H9 (cell line): ENCODE measurements around the gene PRUNE2. TPM values are rescaled to one million over a fixed set of nuclear protein-coding genes. Genes with fewer than 3 reads are reported as not detected.
A peak's percentile ranks its signal among the peaks of the same experiment; 100 is the strongest.

Experiments used
- DNase-seq: peaks from one replicate; pipeline ENCODE4 v3.0.0-alpha.2; 2017
- H2AFZ ChIP-seq: one replicate; pipeline ENCODE4 v1.6.1; 2013; ENCODE audit warnings: mild to moderate bottlenecking, low read length, control low read depth, moderate library complexity
- H2AK5ac ChIP-seq: 2 replicates; pipeline ENCODE4 v1.6.1; 2013; ENCODE audit warnings: low read length, control low read depth, mixed read lengths; ENCODE audit not compliant: insufficient read length
- H2BK120ac ChIP-seq: one replicate; pipeline ENCODE4 v1.6.1; 2013; ENCODE audit warnings: low read depth, mild to moderate bottlenecking, low read length, control low read depth, inconsistent platforms; ENCODE audit not compliant: poor library complexity, severe bottlenecking
- H2BK12ac ChIP-seq: 2 replicates; pipeline ENCODE4 v1.6.1; 2013; ENCODE audit warnings: low read length, control low read depth, mixed read lengths, low read depth; ENCODE audit not compliant: insufficient read length
- H2BK15ac ChIP-seq: 2 replicates; pipeline ENCODE4 v1.6.1; 2013; ENCODE audit warnings: low read depth, low read length, control low read depth
- H2BK20ac ChIP-seq: one replicate; pipeline ENCODE4 v1.6.1; 2013; ENCODE audit warnings: low read depth, mild to moderate bottlenecking, low read length, control low read depth, inconsistent platforms; ENCODE audit not compliant: poor library complexity, severe bottlenecking
- H2BK5ac ChIP-seq: 2 replicates; pipeline ENCODE4 v1.6.1; 2013; ENCODE audit warnings: low read length, control low read depth, mixed read lengths; ENCODE audit not compliant: insufficient read length
- H3K14ac ChIP-seq: 2 replicates; pipeline ENCODE4 v1.6.1; 2013; ENCODE audit warnings: low read length, control low read depth; ENCODE audit not compliant: insufficient read depth
- H3K18ac ChIP-seq: 2 replicates; pipeline ENCODE4 v1.6.1; 2013; ENCODE audit warnings: low read depth, mild to moderate bottlenecking, mixed read lengths, low read length, control low read depth; ENCODE audit not compliant: insufficient read length
- H3K23ac ChIP-seq: 2 replicates; pipeline ENCODE4 v1.6.1; 2013; ENCODE audit warnings: low read length, control low read depth, mixed read lengths, low read depth; ENCODE audit not compliant: insufficient read length
- H3K23me2 ChIP-seq: 2 replicates; pipeline ENCODE4 v1.6.1; 2013; ENCODE audit warnings: low read depth, mild to moderate bottlenecking, mixed read lengths, low read length, control low read depth; ENCODE audit not compliant: insufficient read length, poor library complexity, severe bottlenecking
- H3K27ac ChIP-seq: 2 replicates; pipeline ENCODE4 v1.5.1; 2013; ENCODE audit warnings: low read length, control low read depth, mixed read lengths, low read depth; ENCODE audit not compliant: insufficient read length
- H3K27me3 ChIP-seq: 2 replicates; pipeline ENCODE4 v1.6.1; 2013; ENCODE audit warnings: low read length, control low read depth, inconsistent platforms; ENCODE audit not compliant: insufficient read depth
- H3K4ac ChIP-seq: 2 replicates; pipeline ENCODE4 v1.6.1; 2013; ENCODE audit warnings: low read depth, mild to moderate bottlenecking, control low read depth, inconsistent platforms, low read length, moderate library complexity
- H3K4me1 ChIP-seq: 2 replicates; pipeline ENCODE4 v1.6.1; 2013; ENCODE audit warnings: low read length, control low read depth, inconsistent platforms; ENCODE audit not compliant: insufficient read depth
- H3K4me2 ChIP-seq: 2 replicates; pipeline ENCODE4 v1.6.1; 2013; ENCODE audit warnings: low read length, control low read depth, mixed read lengths; ENCODE audit not compliant: insufficient read length, insufficient read depth
- H3K56ac ChIP-seq: 2 replicates; pipeline ENCODE4 v1.6.1; 2013; ENCODE audit warnings: low read depth, mild to moderate bottlenecking, mixed read lengths, low read length, control low read depth; ENCODE audit not compliant: insufficient read length
- H3K79me1 ChIP-seq: 2 replicates; pipeline ENCODE4 v1.6.1; 2013; ENCODE audit warnings: low read depth, mild to moderate bottlenecking, moderate library complexity, low read length, control low read depth, inconsistent platforms; ENCODE audit not compliant: insufficient read depth, poor library complexity, severe bottlenecking
- H3K79me2 ChIP-seq: 2 replicates; pipeline ENCODE4 v1.6.1; 2013; ENCODE audit warnings: low read length, control low read depth, inconsistent platforms; ENCODE audit not compliant: insufficient read depth
- H3K9ac ChIP-seq: 2 replicates; pipeline ENCODE4 v1.6.1; 2013; ENCODE audit warnings: low read length, control low read depth, mixed read lengths; ENCODE audit not compliant: insufficient read length; ENCODE audit errors: extremely low read depth
- H3K9me3 ChIP-seq: one replicate; pipeline ENCODE4 v1.6.1; 2013; ENCODE audit warnings: low read depth, low read length, inconsistent platforms; ENCODE audit not compliant: control insufficient read depth
- H3T11ph ChIP-seq: one replicate; pipeline ENCODE4 v1.6.1; 2013; ENCODE audit warnings: mild to moderate bottlenecking, low read length, control low read depth, inconsistent platforms
- H4K20me1 ChIP-seq: one replicate; pipeline ENCODE4 v1.6.1; 2013; ENCODE audit not compliant: control insufficient read depth, insufficient read length, insufficient read depth
- H4K5ac ChIP-seq: 2 replicates; pipeline ENCODE4 v1.6.1; 2013; ENCODE audit warnings: low read depth, mild to moderate bottlenecking, mixed read lengths, low read length, control low read depth; ENCODE audit not compliant: insufficient read length
- H4K8ac ChIP-seq: replicated peaks from 2 replicates; pipeline ENCODE4 v1.6.1; 2013; ENCODE audit warnings: low read length, control low read depth, mixed read lengths, low read depth; ENCODE audit not compliant: insufficient read length
- H4K91ac ChIP-seq: 2 replicates; pipeline ENCODE4 v1.6.1; 2013; ENCODE audit warnings: low read depth, mild to moderate bottlenecking, moderate library complexity, mixed read lengths, low read length, control low read depth; ENCODE audit not compliant: insufficient read length
- H3K27ac Mint-ChIP-seq, 3 experiments: 2 replicates in 2 of 3; 3 replicates in 1 of 3; pipeline ENCODE4 v1.8.0; 2020 to 2021; ENCODE audit warnings: mixed read lengths in 3 of 3, mild to moderate bottlenecking in 1 of 3, moderate library complexity in 1 of 3
- H3K27me3 Mint-ChIP-seq: 2 replicates; pipeline ENCODE4 v1.8.0; 2021; ENCODE audit warnings: low read depth, mild to moderate bottlenecking, moderate library complexity, mixed read lengths
- H3K36me3 Mint-ChIP-seq, 3 experiments: 2 replicates in 2 of 3; 3 replicates in 1 of 3; pipeline ENCODE4 v1.8.0; 2020 to 2021; ENCODE audit warnings: low read depth in 3 of 3, mixed read lengths in 3 of 3; ENCODE audit not compliant: insufficient read depth in 1 of 3
- H3K4me1 Mint-ChIP-seq, 2 experiments: 2 replicates each; pipeline ENCODE4 v1.8.0; 2020; ENCODE audit warnings: mixed read lengths in 2 of 2
- H3K4me3 Mint-ChIP-seq, 2 experiments: 2 replicates in 1 of 2; 3 replicates in 1 of 2; pipeline ENCODE4 v1.8.0; 2020 to 2021; ENCODE audit warnings: mild to moderate bottlenecking in 2 of 2, mixed read lengths in 2 of 2, moderate library complexity in 1 of 2
- H3K9me3 Mint-ChIP-seq, 2 experiments: 2 replicates in 1 of 2; 3 replicates in 1 of 2; pipeline ENCODE4 v1.8.0; 2020; ENCODE audit warnings: mild to moderate bottlenecking in 2 of 2, mixed read lengths in 2 of 2, moderate library complexity in 1 of 2
- CTCF ChIP-seq: fragments of 200-600 bp; sonication (generic); conservative IDR thresholded peaks from 3 replicates; pipeline ENCODE4 v1.8.0; 2021; ENCODE audit warnings: antibody characterized with exemption, mild to moderate bottlenecking
- WGBS: extraction: QIAGEN DNeasy Blood & Tissue Kit; methylation state at CpG from one replicate; pipeline ENCODE4 v1.1.7; 2013; ENCODE audit warnings: missing lambda C conversion rate, low lambda C conversion rate, mixed read lengths; ENCODE audit not compliant: insufficient read length; ENCODE audit errors: extremely low coverage; 5-methylcytosine and 5-hydroxymethylcytosine counted together
- total RNA-seq: library from RNA; stranded (reverse); gene quantifications from 2 replicates; pipeline ENCODE4 v1.2.1, GENCODE V29; 2021

PRUNE2 gene
- total RNA-seq, 1 experiment from 2014 or later, result 12.1 TPM

- DNase-seq, result no peak
- no peak overlapping the region for H3T11ph ChIP-seq
- no peak overlapping the region for H3K56ac ChIP-seq
- no peak overlapping the region for H2BK15ac ChIP-seq
- no peaks in the 10 kb centered on the region for H3K23me2 ChIP-seq
- H4K5ac ChIP-seq, result no peak overlapping the region
- no peaks in the 10 kb centered on the region for H3K9me3 Mint-ChIP-seq
- H3K79me1 ChIP-seq, result no peaks in the 10 kb centered on the region
- H3K4me3 Mint-ChIP-seq, result 0 out of 5 replicates have a peak overlapping the region, but pooled peaks of 1 of the 2 experiments have one; percentile 1
- no peak overlapping the region for H3K23ac ChIP-seq
- H3K18ac ChIP-seq, result no peak overlapping the region
- peak overlapping the region; percentile 17 to 81 (median 36); a peak in 2 of 7 replicates for H3K27ac Mint-ChIP-seq
- H4K20me1 ChIP-seq, result no peaks in the 10 kb centered on the region
- no peak overlapping the region for H2AK5ac ChIP-seq
- no CpG with 5 or more reads among the region's 6 CpGs for WGBS
- H3K4me2 ChIP-seq, result no peak overlapping the region
- no peak overlapping the region for H2BK12ac ChIP-seq
- H4K91ac ChIP-seq, result no peak overlapping the region
- H2BK120ac ChIP-seq, result no peak overlapping the region
- no peak overlapping the region for H4K8ac ChIP-seq
- no peaks in the 10 kb centered on the region for H3K9me3 ChIP-seq
- no peak overlapping the region for H3K4ac ChIP-seq
- TF ChIP-seq CTCF, result no peak
- H3K14ac ChIP-seq, result 0 out of 2 replicates have a peak overlapping the region, but pooled peaks have one; percentile 55
- H3K27ac ChIP-seq, result no peak overlapping the region
- H3K27me3 ChIP-seq, result no peaks in the 10 kb centered on the region
- no peak overlapping the region for H2BK5ac ChIP-seq
- peaks cover 0 to 6% (median 1%) of the 10 kb centered on the region in 3 experiments; a peak in 3 of 7 replicates for H3K36me3 Mint-ChIP-seq
- no peak overlapping the region for H3K9ac ChIP-seq
- no peak overlapping the region for H2AFZ ChIP-seq
- H3K27me3 Mint-ChIP-seq, result no peaks in the 10 kb centered on the region
- H2BK20ac ChIP-seq, result no peak overlapping the region
- H3K79me2 ChIP-seq, result no peaks in the 10 kb centered on the region
- H3K4me1 ChIP-seq, result peaks cover 6% of the 10 kb centered on the region; the same call in 1 of the 2 replicates
- H3K4me1 Mint-ChIP-seq, result peaks cover 33 to 34% of the 10 kb centered on the region in 2 experiments
These were observed 262.4 kb downstream of the PRUNE2 start for GRCh38 chr9:76643399-76644117.
